Activated T-cell treated with anti-CD3 and anti-CD28 coated beads, Interleukin-2, amount 50 U/mL, for 24 hours (primary cell): ENCODE data around the gene TMEM63B.
A peak's percentile ranks its signal among the peaks of the same experiment; 100 is the strongest.

Source experiments
- DNase-seq: peaks from one replicate; pipeline ENCODE4 v3.0.0-alpha.2; 2020
- H3K27ac Mint-ChIP-seq: 2 replicates; pipeline ENCODE4 v1.8.0; 2020; ENCODE audit warnings: mild to moderate bottlenecking, mixed read lengths
- H3K27me3 Mint-ChIP-seq: 2 replicates; pipeline ENCODE4 v1.8.0; 2020; ENCODE audit warnings: mixed read lengths
- H3K36me3 Mint-ChIP-seq: 2 replicates; pipeline ENCODE4 v1.8.0; 2020; ENCODE audit warnings: low read depth, mixed read lengths
- H3K4me1 Mint-ChIP-seq: 2 replicates; pipeline ENCODE4 v1.8.0; 2020; ENCODE audit warnings: low read depth, mixed read lengths
- H3K4me3 Mint-ChIP-seq: 2 replicates; pipeline ENCODE4 v1.8.0; 2020; ENCODE audit warnings: mild to moderate bottlenecking, moderate library complexity, mixed read lengths
- H3K9me3 Mint-ChIP-seq: 2 replicates; pipeline ENCODE4 v1.8.0; 2020; ENCODE audit warnings: mixed read lengths

The TMEM63B gene

DNA sequence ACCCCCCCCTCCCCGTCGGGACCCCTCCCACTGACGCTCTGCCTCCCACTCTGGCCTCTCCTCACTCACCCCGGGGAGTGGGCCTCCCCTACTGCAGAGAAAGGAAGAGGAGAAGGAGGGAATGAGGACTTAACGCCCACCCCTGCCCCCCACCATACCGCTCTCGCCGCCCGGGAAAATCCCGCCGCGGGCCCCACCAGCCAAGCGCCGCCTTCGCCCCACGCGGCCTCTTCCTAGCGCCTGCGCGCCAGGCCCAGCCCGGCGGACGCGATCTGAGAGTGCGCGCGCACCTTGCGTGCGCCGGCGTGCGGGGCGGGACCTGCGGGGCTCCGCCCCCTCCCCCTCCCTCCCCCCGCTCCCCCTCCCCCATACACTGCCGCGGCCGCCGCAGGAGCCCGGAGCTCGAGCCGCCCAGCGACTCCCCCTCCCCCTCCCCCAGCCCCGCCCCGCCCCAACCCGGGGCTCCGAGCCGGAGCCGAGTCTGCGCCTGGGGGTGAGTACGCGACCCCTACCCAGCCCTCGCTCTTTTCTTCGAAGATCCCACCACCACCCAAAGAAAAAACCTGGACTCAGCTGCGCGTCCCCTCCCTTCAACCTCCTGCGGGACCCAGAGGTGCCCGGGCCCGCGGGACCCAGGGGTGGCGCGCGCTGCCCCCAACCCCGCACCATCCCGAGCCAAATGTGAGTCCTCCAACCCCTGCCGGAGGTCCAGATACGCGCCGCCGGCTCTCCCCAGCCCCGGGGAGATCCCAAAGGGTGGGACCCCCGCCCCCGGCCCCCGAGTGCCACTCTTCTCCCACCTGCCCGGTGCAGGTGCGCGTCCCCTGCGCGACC is at the start of gene TMEM63B, which contains the start of gene MRPL14:
TMEM63B (plus strand) TSS at position 369 of the 834 bp plus-strand sequence. CDS start 7,031 bp downstream, outside the sequence.
MRPL14 (minus strand) TSS at position 267 of the 834 bp plus-strand sequence. CDS start 10,841 bp downstream, outside the sequence.
- Mint-ChIP-seq H3K27ac (peak within 1 kb of the TSS; percentile 98), H3K27me3 (no peaks in the 10 kb centered on the region), H3K9me3 (no peaks in the 10 kb centered on the region), H3K4me1 (peaks cover 50% of the 10 kb centered on the region), H3K4me3 (peak within 1 kb of the TSS; percentile 82), H3K36me3 (peaks cover 41% of the 10 kb centered on the region)
- peak; percentile 95 for DNase-seq

DNA sequence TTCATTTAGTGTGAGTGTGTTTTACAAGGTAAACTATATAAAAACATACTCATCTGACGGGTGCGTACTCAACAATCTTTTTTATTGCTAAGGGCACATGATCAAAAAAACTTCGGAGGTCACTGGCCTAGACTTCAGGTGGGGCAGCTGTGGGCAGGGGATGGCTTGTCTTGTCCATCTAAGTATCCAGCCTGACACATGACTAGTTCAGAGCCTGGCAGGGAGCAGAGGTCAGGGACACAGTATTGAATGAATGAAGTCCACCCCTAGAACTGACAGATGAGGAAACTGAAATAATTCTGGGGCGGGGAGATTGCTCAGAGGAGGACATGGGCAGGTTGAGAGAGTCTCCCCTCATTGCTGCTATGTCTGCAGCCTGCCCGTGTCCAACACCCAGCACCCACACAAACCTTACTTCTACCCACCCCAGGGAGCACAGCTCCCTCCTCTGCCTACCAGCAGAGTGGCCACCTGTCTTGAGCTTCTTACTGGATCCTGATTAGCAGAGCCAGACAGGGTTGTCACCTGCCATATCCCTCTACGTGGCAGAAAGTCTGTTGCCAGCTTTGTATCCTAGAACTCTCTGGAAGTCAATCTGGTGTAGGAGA is 49.0 kb upstream of the TMEM63B start:
- Mint-ChIP-seq H3K9me3 (no peaks in the 10 kb centered on the region), H3K4me1 (peaks cover 13% of the 10 kb centered on the region), H3K27me3 (peaks cover 34% of the 10 kb centered on the region), H3K27ac (no peak overlapping the region), H3K36me3 (no peaks in the 10 kb centered on the region), H3K4me3 (no peak overlapping the region)
- DNase-seq: no peak

DNA sequence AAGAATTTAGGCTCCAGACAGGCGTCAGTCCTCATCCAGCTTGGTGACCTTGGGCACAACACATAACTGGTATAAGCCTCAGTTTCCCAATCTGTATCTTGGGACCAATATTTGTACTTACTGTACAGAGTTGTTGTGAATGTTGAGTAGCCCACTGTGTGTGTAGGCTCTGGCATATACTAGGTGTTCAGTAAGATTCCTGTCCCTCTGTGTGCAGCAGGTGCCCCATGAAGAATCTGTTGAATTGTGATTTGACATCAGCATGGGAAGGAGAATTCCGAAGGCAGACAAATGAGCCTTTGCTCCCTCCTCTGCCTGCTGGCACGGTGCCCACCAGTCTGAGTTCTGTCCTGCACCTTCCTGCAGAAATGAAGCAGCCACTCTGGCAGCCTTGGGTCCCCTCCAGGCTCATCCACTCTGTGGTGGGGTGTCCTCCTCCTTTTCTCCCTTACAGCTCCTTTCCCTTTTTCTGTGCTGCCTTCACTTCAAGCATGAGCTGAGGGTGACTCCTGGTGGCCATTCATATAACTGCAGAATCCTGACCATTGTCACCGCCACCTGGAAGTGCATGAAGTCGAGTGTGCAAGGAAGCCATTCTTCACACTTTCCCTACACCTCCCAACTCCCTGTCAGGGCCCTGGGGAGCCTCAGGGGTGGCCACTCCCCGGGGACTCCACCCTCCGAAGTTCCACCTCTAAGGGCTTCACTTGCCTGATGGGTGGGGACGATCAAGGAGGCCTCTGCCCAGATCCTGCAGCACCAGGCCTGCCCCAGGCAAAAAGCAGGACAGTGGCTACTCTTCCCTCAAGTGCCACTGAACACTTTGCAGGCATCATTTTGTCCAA is 48.3 kb upstream of the TMEM63B start:
- peaks cover 7% of the 10 kb centered on the region for H3K4me1 Mint-ChIP-seq
- H3K4me3 Mint-ChIP-seq: no peak overlapping the region
- H3K27me3 Mint-ChIP-seq: peaks cover 34% of the 10 kb centered on the region
- H3K27ac Mint-ChIP-seq: no peak overlapping the region
- H3K9me3 Mint-ChIP-seq: no peaks in the 10 kb centered on the region
- no peaks in the 10 kb centered on the region for H3K36me3 Mint-ChIP-seq
- DNase-seq: peak; percentile 77

DNA sequence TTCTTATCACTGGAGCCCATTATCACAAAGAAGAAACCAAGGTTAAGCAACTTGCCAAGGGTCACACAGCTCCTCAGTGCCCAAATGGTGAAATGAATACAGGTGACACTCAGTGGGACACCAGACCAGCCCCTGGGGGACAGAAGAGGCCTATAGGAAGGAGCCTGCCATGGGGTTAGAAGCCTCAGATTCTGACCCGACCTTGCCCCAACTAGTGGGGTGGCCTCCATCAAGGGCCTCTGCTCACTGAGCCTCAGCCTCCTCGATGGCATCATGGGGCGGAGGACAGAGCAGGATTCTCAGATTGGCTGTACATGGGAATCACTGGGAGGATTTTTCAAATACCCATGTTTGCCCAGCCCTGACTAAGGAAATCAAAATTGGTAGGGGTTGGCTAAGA is 47.7 kb upstream of the TMEM63B start:
- Mint-ChIP-seq H3K27ac (no peak overlapping the region), H3K27me3 (peaks cover 28% of the 10 kb centered on the region), H3K4me3 (no peak overlapping the region), H3K36me3 (no peaks in the 10 kb centered on the region), H3K9me3 (no peaks in the 10 kb centered on the region), H3K4me1 (peaks cover under 1% of the 10 kb centered on the region)
- no peak for DNase-seq

GRCh38 chr6:44080561-44081521 is 46.5 kb upstream of the TMEM63B start:
- Mint-ChIP-seq H3K27ac (no peak overlapping the region), H3K27me3 (peaks cover 24% of the 10 kb centered on the region), H3K4me3 (no peak overlapping the region), H3K4me1 (no peaks in the 10 kb centered on the region), H3K9me3 (no peaks in the 10 kb centered on the region), H3K36me3 (no peaks in the 10 kb centered on the region)
- DNase-seq: no peak

GRCh38 chr6:44081753-44082152 is 45.6 kb upstream of the TMEM63B start:
- no peaks in the 10 kb centered on the region for H3K36me3 Mint-ChIP-seq
- DNase-seq: no peak
- H3K27me3 Mint-ChIP-seq: peaks cover 20% of the 10 kb centered on the region
- H3K4me1 Mint-ChIP-seq: no peaks in the 10 kb centered on the region
- no peaks in the 10 kb centered on the region for H3K9me3 Mint-ChIP-seq
- no peak overlapping the region for H3K27ac Mint-ChIP-seq
- H3K4me3 Mint-ChIP-seq: no peak overlapping the region

GRCh38 chr6:44082872-44083321 is 44.5 kb upstream of the TMEM63B start:
- Mint-ChIP-seq H3K9me3 (no peaks in the 10 kb centered on the region), H3K27me3 (peaks cover 13% of the 10 kb centered on the region), H3K4me1 (no peaks in the 10 kb centered on the region), H3K27ac (no peak overlapping the region), H3K4me3 (no peak overlapping the region), H3K36me3 (no peaks in the 10 kb centered on the region)
- DNase-seq: no peak

- H3K4me3 Mint-ChIP-seq: no peak overlapping the region
- no peaks in the 10 kb centered on the region for H3K4me1 Mint-ChIP-seq
- H3K9me3 Mint-ChIP-seq: no peaks in the 10 kb centered on the region
- no peaks in the 10 kb centered on the region for H3K27me3 Mint-ChIP-seq
- no peak overlapping the region for H3K27ac Mint-ChIP-seq
- no peak for DNase-seq
- no peaks in the 10 kb centered on the region for H3K36me3 Mint-ChIP-seq
These were observed 42.9 kb upstream of the TMEM63B start for GRCh38 chr6:44084231-44085014.

- Mint-ChIP-seq H3K4me1 (no peaks in the 10 kb centered on the region), H3K36me3 (no peaks in the 10 kb centered on the region), H3K27ac (no peak overlapping the region), H3K27me3 (no peaks in the 10 kb centered on the region), H3K4me3 (no peak overlapping the region), H3K9me3 (no peaks in the 10 kb centered on the region)
- DNase-seq: no peak
These were observed 42.1 kb upstream of the TMEM63B start for GRCh38 chr6:44085219-44085618.

DNA sequence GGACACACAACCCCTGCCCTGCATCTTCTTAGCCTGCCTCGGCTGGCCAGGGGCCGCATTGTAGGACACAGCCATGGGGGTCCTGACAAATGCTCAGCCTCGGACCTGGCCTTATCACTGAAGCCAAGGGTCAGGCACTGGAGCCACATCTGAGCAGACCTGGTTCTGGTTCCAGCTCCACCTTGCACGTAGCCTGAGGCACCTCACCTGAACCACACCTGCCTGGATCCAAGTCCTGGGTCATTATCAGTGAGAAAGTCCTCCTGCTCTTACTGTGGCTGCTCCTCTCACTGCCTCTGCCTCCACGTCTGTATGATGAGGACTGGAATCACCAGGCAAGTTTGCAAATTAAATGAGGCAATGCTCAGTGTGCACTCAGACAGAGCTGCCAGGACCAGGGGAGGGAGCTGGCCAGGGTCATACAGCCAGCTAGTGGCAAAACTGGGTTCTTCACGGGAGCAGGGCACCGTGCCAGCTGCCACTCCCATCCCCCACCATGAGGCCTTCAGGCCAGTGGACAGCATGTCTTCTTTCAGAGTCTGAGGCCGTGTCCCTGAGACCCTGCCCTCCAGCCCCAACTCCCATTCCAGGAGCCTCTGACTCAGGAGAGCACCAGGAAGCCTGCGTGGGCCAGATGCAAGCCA is 40.3 kb upstream of the TMEM63B start:
- peaks cover 2% of the 10 kb centered on the region for H3K36me3 Mint-ChIP-seq
- H3K9me3 Mint-ChIP-seq: no peaks in the 10 kb centered on the region
- H3K27me3 Mint-ChIP-seq: no peaks in the 10 kb centered on the region
- H3K4me1 Mint-ChIP-seq: no peaks in the 10 kb centered on the region
- no peak for DNase-seq
- H3K4me3 Mint-ChIP-seq: no peak overlapping the region
- H3K27ac Mint-ChIP-seq: no peak overlapping the region

DNA sequence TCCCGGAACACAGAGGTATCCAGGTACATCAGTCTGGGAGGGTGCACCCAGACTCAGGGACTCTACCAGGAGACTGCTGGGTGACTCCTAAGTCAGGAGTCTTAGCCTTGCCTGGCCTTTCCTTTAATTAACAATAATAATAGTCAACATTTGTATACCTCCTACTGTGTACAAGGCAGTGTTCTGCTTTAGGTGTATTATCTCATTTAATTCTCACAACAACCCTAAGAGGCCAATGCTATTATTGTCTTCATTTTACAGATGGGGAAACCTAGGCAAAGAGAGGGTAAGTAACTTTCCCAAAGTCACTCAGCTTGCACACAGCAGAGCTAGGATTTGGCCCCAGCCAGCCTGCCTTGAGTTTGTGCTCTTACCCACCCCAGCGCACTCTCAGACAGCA is 39.7 kb upstream of the TMEM63B start:
- Mint-ChIP-seq H3K9me3 (no peaks in the 10 kb centered on the region), H3K36me3 (peaks cover 4% of the 10 kb centered on the region), H3K27ac (no peak overlapping the region), H3K27me3 (no peaks in the 10 kb centered on the region), H3K4me3 (no peak overlapping the region), H3K4me1 (no peaks in the 10 kb centered on the region)
- no peak for DNase-seq

- Mint-ChIP-seq H3K36me3 (peaks cover 4% of the 10 kb centered on the region), H3K27me3 (no peaks in the 10 kb centered on the region), H3K9me3 (no peaks in the 10 kb centered on the region), H3K4me3 (no peak overlapping the region), H3K27ac (peak overlapping the region; percentile 15), H3K4me1 (no peaks in the 10 kb centered on the region)
- DNase-seq: no peak
These were observed 38.3 kb upstream of the TMEM63B start for GRCh38 chr6:44088827-44089590.
